HepG2 (cell line): ENCODE measurements around the gene USP1. TPM values are rescaled to one million over a fixed set of nuclear protein-coding genes. Genes with fewer than 3 reads are reported as not detected.

ENCODE experiments used
- ATAC-seq: fragments of 200-7000 bp; cut with Tn5 transposase; 3 replicates; pipeline ENCODE4 v1.9.1; 2020; ENCODE audit warnings: mild to moderate bottlenecking, moderate library complexity
- BruUV-seq: library from RNA; stranded (reverse); fragments of 400-500 nt; replicated peaks from 2 replicates; lab custom pipeline; 2021; lab: Mats Ljungman, UMichigan
- CTCF ChIA-PET: fragments of 300-600 bp; formaldehyde crosslinking; extraction: SDS; loops from one replicate; lab custom pipeline; 2021; ENCODE audit warnings: low total read pairs, inconsistent platforms, low intra/inter-chr PET ratio; lab: Yijun Ruan, JAX
- POLR2A ChIA-PET: fragments of 350-600 bp; sonication (Branson Sonifier 250); formaldehyde crosslinking; loops from one replicate; lab custom pipeline; 2020; ENCODE audit warnings: antibody characterized with exemption, inconsistent platforms; lab: Yijun Ruan, JAX
- DNase-seq: peaks from one replicate; pipeline ENCODE4 v3.0.0-alpha.2; 2015; ENCODE audit warnings: low spot score
- FAIRE-seq: peaks from 3 replicates; lab custom pipeline; 2011; peaks lifted over from hg19 to GRCh38; lab: Jason Lieb, UNC
- H2AFZ ChIP-seq: one replicate; pipeline ENCODE4 v1.6.1; 2011; ENCODE audit warnings: low read length, inconsistent platforms
- H3K27ac ChIP-seq: fragments of 300-600 bp; 3 replicates; pipeline ENCODE4 v1.8.0; 2011; ENCODE audit warnings: mixed run types, mild to moderate bottlenecking, mixed read lengths, low read length, inconsistent platforms; ENCODE audit not compliant: insufficient read depth; ENCODE audit errors: extremely low read length
- H3K27me3 ChIP-seq, 2 experiments: fragments of 200-600 bp in 1 of 2; 2 replicates in 1 of 2; 3 replicates in 1 of 2; pipeline versions ENCODE4 v1.6.0 to v1.8.0; 2011; ENCODE audit warnings: low read length in 2 of 2, mild to moderate bottlenecking in 2 of 2, moderate library complexity in 2 of 2, inconsistent platforms in 1 of 2; ENCODE audit not compliant: insufficient read depth in 2 of 2, control insufficient read depth in 1 of 2
- H3K36me3 ChIP-seq, 2 experiments: fragments of 200-600 bp in 1 of 2; replicated peaks in 1 of 2; 2 replicates in 1 of 2; 3 replicates in 1 of 2; pipeline versions ENCODE4 v1.5.1 to v1.8.0; 2011; ENCODE audit warnings: low read length in 2 of 2, inconsistent platforms in 1 of 2; ENCODE audit not compliant: insufficient read depth in 2 of 2, control insufficient read depth in 1 of 2
- H3K4me1 ChIP-seq: 2 replicates; pipeline ENCODE4 v1.5.1; 2012; ENCODE audit warnings: low read length, inconsistent platforms; ENCODE audit not compliant: insufficient read depth
- H3K4me2 ChIP-seq: 2 replicates; pipeline ENCODE4 v1.6.0; 2011; ENCODE audit warnings: low read depth, low read length, inconsistent platforms
- H3K4me3 ChIP-seq, 3 experiments: fragments of 200-600 bp in 1 of 3; sonication (generic), shearing (Covaris generic) in 1 of 3; replicated peaks in 1 of 3; 2 replicates each; pipeline ENCODE4 v1.5.1; 2011 to 2016; ENCODE audit warnings: low read length in 3 of 3, inconsistent platforms in 2 of 3, low read depth in 2 of 3, mild to moderate bottlenecking in 2 of 3, control low read depth in 1 of 3, mixed read lengths in 1 of 3; ENCODE audit not compliant: insufficient read depth in 1 of 3
- H3K79me2 ChIP-seq: one replicate; pipeline ENCODE4 v1.6.1; 2011; ENCODE audit warnings: low read length, inconsistent platforms; ENCODE audit not compliant: insufficient read depth
- H3K9ac ChIP-seq: 2 replicates; pipeline ENCODE4 v1.6.0; 2011; ENCODE audit warnings: mild to moderate bottlenecking, low read depth, low read length, inconsistent platforms; ENCODE audit not compliant: insufficient read depth
- H3K9me3 ChIP-seq: 2 replicates; pipeline ENCODE4 v1.5.1; 2012; ENCODE audit warnings: mild to moderate bottlenecking, low read length
- H4K20me1 ChIP-seq: 2 replicates; pipeline ENCODE4 v1.6.0; 2011; ENCODE audit warnings: inconsistent platforms, mild to moderate bottlenecking, low read length, moderate library complexity; ENCODE audit not compliant: insufficient read depth
- ELK4 ChIP-seq: sonication (generic); formaldehyde crosslinking; IDR thresholded peaks from 2 replicates; pipeline ENCODE4 v1.9.0; 2021; ENCODE audit warnings: missing genetic modification reagents, borderline replicate concordance
- GZF1 ChIP-seq: sonication (generic); formaldehyde crosslinking; IDR thresholded peaks from 2 replicates; pipeline ENCODE4 v1.5.1; 2020; ENCODE audit warnings: mild to moderate bottlenecking, missing genetic modification reagents
- HNRNPLL ChIP-seq: fragments of 200-400 bp; formaldehyde crosslinking; IDR thresholded peaks from 2 replicates; pipeline ENCODE4 v1.6.1; 2017; ENCODE audit warnings: mild to moderate bottlenecking, low read depth, low read length; ENCODE audit not compliant: poor library complexity, severe bottlenecking
- MAFK ChIP-seq, 2 experiments: IDR thresholded peaks in 1 of 2; conservative IDR thresholded peaks in 1 of 2; 2 replicates each; pipeline ENCODE4 v1.6.1; 2011; ENCODE audit warnings: improper control_type of control experiment in 2 of 2, low read length in 2 of 2
- NFE2 ChIP-seq: sonication (generic); formaldehyde crosslinking; IDR thresholded peaks from 2 replicates; pipeline ENCODE4 v1.4.0; 2020; ENCODE audit warnings: missing genetic modification reagents
- THYN1 ChIP-seq: sonication (generic); formaldehyde crosslinking; IDR thresholded peaks from 2 replicates; pipeline ENCODE4 v1.8.1; 2023; ENCODE audit warnings: low read depth, mild to moderate bottlenecking, moderate library complexity, missing genetic modification reagents, borderline replicate concordance
- ZBTB37 ChIP-seq: sonication (generic); formaldehyde crosslinking; IDR thresholded peaks from 2 replicates; pipeline ENCODE4 v1.4.0; 2020; ENCODE audit warnings: mild to moderate bottlenecking, missing genetic modification reagents
- ZNF121 ChIP-seq: sonication (generic); formaldehyde crosslinking; IDR thresholded peaks from 2 replicates; pipeline ENCODE4 v1.5.0; 2020; ENCODE audit warnings: mild to moderate bottlenecking, missing genetic modification reagents
- WGBS: methylation state at CpG from one replicate; pipeline ENCODE4 v1.1.6; 2017; ENCODE audit warnings: low lambda C conversion rate; 5-methylcytosine and 5-hydroxymethylcytosine counted together
- in situ Hi-C: cut with HindIII; loops from 2 replicates; pipeline ENCODE4 v1.10.0; 2017; ENCODE audit warnings: low pct_unique_long_range_greater_than_20kb; ENCODE audit not compliant: extremely low pct_ligation_motif_present
- intact Hi-C: fragments of 100-400 bp; cut with micrococcal nuclease; formaldehyde crosslinking; loops from one replicate; pipeline ENCODE4 v1.10.0; 2022; ENCODE audit not compliant: unreplicated experiment
- polyA plus RNA-seq, 8 experiments: library from polyadenylated mRNA; depleted of rRNA in 3 of 8; stranded (reverse) in 7 of 8; unstranded in 1 of 8; fragments of >200 nt; fragmentation: Illumina TruSeq in 4 of 8; extraction: Trizol in 4 of 8; gene quantifications; 2 replicates each; pipeline versions ENCODE4 v1.2.1 to v1.2.3, GENCODE V29; 2011 to 2016; ENCODE audit warnings: low read depth in 4 of 8, missing spikeins in 1 of 8, mixed read lengths in 1 of 8; ENCODE audit not compliant: insufficient read depth in 1 of 8
- total RNA-seq, 5 experiments: library from RNA; depleted of rRNA; stranded (reverse); fragments of >200 nt; fragmentation: Illumina TruSeq; extraction: Trizol; gene quantifications; 2 replicates each; pipeline ENCODE4 v1.2.3, GENCODE V29; 2016; ENCODE audit warnings: low read depth in 1 of 5

The USP1 gene
- total and polyA plus RNA-seq, 2 of the 13 experiments (the other 11 are each of a cell fraction or from before 2014, with no cell fraction given), result 9.0 to 64.6 TPM

- Histone ChIP-seq H3K27me3 (no peaks in the 10 kb centered on the region), H4K20me1 (no peaks in the 10 kb centered on the region), H3K9me3 (no peaks in the 10 kb centered on the region), H2AFZ (peak overlapping the region; percentile 19), H3K4me1 (peaks cover 51% of the 10 kb centered on the region), H3K27ac (no peak overlapping the region), H3K4me2 (no peak overlapping the region)
- FAIRE-seq (no peak), ATAC-seq (no peak)
- 53% methylated on average over 4 of the region's 4 CpGs for WGBS
- POLR2A ChIA-PET, result no interaction called here
- in situ Hi-C loops, result no loop called here
- BruUV-seq, result no TSS peak
- intact Hi-C loops, result no loop called here
- CTCF ChIA-PET, result no interaction called here
- no peak for TF ChIP-seq GZF1
- TF ChIP-seq ELK4 (CRISPR knock-in tag), result no peak
- no peak for TF ChIP-seq MAFK (conservative IDR thresholded peaks at IDR 0.05 in 1 of 2, IDR thresholded peaks at IDR 0.05 in 1 of 2; ENCODE audit: low read length in 2 of 2)
- no peak for TF ChIP-seq HNRNPLL
- TF ChIP-seq NFE2 (CRISPR knock-in tag), result no peak
- TF ChIP-seq ZNF121, result no peak
- TF ChIP-seq THYN1, result no peak
- TF ChIP-seq ZBTB37 (CRISPR knock-in tag), result no peak
- TF ChIP-seq, all 625 proteins: peak for 0
- Histone ChIP-seq H3K36me3 (no peaks in the 10 kb centered on the region), H3K9ac (no peak overlapping the region), H3K4me3 (no peak overlapping the region), H3K79me2 (no peaks in the 10 kb centered on the region)
- no peak for DNase-seq
Observed at GRCh38 chr1:62395291-62395690, 41.6 kb upstream of the USP1 start.
